CD4-positive, alpha-beta T cell treated with Interleukin-6 for 4 hours (primary cell): Measurements from ENCODE around the gene HSF2BP.
"Not testable (repeated sequence)": the region's sequence is repeated elsewhere in the genome, so short reads cannot be mapped to it uniquely, and the experiment has no call there.

Source experiments
- DNase-seq: peaks from one replicate; pipeline ENCODE4 v3.0.0-alpha.2; 2020; ENCODE audit warnings: mixed read lengths

HSF2BP gene

DNA sequence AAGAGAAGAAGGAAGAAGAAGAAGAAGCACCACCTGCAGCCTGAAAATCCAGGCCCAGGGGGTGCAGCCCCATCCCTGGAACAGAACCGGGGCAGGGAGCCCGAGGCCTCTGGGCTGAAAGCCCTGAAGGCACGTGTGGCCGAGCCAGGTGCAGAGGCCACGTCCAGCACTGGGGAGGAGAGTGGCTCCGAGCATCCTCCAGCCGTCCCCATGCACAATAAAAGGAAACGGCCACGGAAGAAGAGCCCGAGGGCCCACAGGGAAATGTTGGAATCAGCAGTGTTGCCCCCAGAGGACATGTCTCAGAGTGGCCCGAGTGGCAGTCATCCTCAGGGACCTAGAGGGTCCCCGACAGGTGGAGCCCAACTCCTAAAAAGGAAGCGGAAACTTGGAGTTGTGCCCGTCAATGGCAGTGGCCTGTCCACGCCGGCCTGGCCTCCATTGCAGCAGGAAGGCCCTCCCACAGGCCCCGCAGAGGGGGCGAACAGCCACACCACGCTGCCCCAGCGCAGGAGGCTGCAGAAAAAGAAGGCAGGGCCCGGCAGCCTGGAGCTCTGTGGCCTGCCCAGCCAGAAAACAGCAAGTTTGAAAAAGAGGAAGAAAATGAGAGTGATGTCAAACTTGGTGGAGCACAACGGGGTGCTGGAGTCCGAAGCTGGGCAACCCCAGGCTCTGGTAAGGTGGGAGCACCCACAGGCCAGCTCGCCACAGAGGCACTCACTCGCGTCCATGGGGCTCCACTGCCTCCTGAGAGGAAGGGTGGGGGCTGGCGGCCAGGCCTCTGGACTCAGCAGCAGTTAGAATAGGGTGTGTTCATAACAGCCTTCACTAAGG lies 28.5 kb upstream of the HSF2BP start:
- DNase-seq: no peak

DNA sequence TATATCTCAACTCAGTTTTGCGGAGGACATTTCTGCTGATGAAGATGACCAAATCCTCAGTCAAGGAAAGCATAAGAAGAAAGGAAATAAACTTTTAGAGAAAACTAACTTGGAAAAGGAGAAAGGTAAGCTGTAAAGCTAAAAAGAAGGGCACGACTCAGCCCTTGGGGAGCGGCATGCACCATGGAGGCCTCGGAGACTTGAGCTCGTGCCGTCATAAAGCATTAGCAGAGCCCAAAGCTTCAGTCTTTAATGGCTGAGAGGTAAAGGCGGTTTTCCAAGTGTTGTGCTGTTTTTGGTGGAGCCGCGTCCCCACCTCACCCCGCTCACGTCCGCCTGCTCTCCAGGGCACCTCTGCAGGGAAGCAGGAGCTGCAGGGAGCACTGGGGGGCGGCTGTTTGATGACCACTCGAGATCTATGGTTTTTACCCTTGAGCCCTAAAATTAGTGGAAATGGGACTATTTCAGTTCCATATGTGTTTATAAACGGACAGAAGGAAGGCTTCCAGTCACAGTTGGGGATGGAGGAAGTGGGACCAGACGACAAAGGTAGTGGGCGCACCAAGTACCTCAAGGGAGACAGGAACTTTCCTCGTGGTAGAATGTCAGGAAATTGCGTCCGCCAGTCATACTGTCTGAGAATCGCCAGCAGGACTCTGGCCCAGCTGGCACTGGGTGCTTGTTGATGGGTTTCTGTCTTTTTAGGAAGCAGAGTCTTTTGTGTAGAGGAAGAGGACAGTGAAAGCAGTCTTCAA lies 27.7 kb upstream of the HSF2BP start:
- no peak for DNase-seq

DNA sequence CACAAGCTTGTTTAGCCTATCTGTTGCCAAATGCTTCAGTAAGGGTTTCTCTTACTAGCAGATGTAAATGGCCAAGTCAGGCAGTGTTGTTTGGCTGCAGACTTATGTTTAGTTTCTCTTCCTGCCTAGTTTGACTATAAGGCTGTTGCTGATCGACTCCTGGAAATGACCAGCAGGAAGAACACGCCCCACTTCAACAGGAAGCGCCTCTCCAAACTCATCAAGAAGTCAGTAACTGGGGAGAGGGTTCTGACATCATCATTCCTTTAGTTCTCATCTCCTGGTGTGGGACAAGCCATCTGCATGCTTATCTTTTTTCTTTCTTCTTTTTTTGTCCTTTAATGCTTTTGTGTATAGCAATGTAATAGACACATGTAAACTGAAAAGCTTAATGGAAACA lies 25.1 kb upstream of the HSF2BP start:
- DNase-seq: no peak

DNA sequence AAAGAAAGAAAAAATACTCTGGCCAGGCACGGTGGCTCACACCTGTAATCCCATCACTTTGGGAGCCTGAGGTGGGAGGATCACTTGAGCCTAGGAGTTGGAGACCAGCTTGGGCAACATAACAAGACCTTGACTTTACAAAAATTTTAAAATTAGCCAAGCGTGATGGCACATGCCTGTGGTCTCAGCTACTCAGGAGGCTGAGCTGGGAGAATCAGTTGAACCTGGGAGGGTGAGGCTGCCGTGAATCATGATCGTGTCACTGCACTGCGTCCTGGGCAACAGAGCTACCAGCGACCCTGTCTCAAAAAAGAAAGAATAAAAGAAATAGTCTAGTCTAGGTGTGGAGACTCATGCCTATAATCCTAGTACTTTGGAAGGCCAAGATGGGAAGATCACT lies 22.4 kb upstream of the HSF2BP start:
- no peak for DNase-seq

DNA sequence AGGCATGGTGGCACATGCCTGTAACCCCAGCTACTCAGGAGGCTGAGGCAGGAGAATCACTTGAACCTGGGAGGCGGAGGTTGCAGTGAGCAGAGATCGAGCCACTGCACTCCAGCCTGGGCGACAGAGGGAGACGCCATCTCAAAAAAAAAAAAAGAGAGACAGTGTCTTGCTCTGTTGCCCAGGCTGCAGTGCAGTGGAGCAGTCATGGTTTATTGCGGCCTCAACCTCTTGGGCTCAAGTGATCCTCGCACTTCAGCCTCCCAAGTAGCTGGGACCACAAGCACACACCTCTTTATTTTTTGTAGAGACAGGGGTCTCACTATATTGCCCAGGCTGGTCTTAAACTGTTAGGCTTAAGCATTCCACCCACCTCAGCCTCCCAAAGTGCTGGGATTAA lies 21.1 kb upstream of the HSF2BP start:
- not testable (repeated sequence) for DNase-seq

DNA sequence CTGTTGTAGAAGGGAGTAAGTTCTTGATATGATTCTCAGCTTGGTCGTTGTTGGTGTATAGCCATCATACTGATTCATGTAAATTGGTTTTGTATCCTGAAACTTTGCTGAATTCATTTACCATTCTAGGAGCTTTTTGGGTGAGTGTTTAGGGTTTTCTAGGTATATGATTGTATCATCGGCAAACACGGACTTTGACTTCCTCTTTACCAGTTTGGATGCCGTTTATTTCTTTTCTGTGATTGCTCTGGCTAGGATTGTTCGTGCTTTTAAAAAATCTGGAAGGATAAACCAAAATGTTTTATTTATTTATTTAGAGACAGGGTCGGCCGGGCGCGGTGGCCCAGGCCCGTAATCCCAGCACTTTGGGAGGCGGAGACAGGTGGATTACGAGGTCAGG lies 20.7 kb upstream of the HSF2BP start:
- DNase-seq: no peak

DNA sequence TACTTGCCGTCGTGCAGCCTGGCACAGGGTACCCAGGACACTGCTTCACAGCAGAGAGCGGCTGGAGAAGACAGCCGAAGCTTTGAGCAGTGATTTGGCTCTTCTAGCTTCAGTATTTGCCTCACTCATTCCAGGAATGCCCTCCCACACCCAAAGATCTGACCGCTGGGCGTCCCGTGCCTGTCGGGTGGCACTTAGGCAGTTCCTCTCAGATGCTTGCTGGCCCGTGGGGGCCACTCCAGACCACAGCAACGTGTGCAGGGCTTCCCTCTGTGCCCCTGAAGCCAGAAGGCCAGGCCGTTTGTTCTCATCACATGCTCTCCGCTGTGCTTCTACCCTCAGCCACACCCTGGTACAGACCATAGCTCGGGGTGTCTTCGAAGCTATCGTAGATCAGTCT lies 17.1 kb upstream of the HSF2BP start:
- no peak for DNase-seq

DNA sequence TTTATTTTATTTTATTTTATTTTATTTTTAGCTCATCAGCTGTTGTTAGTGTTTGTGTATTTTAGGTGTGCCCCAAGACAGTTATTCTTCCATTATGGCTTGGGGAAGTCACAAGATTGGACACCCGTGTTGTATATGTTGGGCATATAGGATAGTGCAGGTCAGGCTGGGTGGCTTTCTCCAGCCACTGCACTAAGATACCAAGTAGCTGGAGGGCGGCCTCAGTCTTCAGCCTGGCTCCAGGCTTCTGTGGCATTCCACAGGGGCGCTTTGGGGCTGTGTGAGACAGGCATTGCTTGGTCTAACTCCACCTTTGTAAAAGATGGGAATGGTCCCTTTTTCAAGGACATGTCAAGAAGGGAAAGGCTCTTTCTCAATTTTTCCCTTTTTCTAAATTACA lies 16.6 kb upstream of the HSF2BP start:
- no peak for DNase-seq

DNA sequence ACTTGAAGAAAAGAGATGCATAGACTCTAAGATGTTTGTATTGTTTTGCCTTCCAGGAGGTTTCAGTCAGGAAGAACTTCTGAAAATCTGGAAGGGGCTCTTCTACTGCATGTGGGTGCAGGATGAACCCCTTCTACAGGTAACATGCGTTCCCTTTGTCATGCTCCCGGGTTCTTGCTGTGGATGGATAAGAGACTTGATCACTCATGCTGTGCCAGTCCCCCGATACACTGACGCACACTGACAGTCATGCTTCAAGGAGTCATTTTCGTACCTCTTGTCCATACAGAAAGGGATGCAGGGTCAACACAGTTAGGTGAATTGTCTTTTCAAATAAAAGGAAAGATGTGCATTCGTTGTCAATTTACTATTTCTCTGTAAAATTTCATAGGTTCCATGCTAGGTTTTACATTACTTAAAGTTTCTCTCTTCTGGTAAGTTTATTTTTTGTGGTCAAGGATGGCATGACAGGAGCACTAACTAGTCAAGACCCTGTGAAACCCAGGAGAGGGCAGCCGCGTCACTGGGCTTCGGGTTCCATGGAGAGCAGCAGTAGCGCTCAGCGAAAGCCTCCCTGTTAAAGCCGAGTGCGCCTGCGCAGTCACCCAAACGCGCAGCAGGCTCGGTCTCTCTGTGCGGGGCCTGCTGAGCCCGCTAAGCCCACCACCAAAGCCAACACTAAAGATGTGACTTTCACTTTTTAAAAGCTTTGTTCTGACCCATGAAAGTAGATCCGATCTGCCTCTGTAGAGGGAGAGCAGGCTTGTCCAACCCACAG lies 10.7 kb upstream of the HSF2BP start:
- no peak for DNase-seq

DNA sequence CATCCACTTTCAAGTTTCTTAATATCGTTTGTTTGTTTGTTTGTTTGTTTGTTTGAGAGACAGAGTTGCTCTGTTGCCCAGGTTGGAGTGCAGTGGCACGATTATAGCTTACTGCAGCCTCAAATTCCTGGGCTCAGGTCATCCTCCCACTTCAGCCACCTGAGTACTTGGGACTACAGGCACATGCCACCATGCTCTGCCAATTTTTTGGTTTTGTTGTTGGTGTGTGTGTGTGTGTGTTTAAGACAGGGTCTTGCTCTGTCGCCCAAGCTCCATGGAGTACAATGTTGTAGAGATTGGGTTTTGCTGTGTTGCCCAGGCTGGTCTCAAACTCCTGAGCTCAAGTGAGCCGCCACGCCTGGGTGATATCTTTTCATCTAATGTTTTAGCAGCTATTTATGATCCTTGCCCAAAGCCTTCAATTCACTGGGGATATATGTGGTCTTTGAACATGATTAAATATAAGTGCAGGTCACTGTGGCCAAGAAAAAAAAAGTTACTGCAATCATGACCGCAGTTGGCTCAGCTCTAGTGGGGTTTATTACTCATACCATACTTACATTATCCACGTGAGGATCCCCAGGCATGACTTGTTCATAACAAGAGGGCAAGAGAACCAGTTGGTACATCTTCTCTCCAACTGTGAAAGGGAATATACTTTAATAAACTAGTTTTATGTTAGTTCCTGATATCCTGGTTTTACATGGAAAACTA lies 8.1 kb upstream of the HSF2BP start:
- no peak for DNase-seq

DNA sequence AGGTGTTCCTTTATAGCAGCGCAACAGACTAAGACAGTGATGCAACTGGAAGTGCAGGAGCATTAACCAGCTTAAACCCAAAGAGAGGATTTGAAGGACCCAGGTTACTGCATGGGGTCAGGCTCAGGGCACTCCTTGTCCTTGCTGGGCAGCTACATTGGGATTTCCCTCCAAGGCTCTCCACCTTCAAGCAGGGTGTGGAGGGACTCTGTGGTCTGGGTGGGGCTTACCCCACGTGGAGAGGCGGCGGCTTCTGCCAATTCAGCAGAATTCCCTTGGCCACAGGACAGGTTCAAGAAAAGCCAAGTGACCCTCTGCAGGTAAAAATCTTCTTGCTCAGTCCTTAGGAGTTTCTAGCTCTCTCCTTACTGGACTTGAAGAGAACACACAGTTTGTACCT lies 6.6 kb upstream of the HSF2BP start:
- DNase-seq: no peak

DNA sequence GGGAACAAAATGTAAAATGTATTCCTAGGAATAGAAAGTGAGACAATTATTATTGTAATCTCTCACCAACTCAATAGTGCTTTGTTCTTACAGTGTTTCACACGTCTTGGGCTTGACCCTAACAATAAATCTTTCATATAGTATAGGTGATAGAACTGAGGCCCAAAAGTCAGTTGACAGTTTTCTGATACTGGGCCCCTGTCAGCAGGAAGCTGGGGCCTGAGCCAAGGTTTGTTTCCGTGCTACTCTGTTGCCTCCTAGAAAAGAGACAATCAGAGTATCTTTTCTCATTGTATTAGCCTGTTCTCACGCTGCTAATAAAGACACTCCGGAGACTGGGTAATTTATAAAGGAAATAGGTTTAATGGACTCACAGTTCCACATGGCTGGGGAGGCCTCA lies 5.1 kb upstream of the HSF2BP start:
- no peak for DNase-seq

DNA sequence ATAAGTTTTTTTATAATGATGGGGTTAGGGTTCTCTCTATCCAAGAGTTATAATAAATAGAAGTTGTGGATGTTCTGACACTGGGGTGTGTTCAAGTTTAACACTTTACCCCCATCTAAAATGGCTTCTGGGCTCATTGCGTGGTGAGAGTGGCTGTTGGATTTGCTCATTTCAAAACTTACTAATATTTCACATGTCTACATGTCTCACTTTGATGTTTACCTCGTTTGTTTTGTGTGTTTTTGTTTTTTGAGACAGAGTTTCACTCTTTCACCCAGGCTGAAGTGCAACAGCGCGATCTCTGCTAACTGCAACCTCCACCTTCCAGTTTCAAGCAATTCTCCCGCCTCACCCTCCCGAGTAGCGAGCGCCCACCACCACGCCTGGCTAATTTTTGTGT lies 3.7 kb upstream of the HSF2BP start:
- DNase-seq: no peak

DNA sequence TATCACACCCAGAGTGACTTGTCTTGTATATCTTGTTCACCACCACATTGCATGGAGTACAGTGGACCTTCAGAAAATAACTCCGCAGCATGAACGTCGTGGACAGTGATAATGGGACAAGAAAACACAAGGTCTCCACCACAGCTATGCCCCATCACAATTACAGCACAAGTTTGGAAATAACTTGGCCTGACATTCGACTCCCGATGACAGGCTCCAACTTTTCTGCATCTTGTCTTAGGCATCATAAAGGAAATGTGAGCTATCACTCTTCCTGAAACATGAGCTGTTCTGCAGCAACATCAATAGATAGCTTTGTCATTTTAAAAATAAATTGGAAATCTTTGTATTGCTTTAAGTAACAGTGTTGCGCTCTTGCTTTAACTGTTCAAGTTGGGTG lies 3.0 kb upstream of the HSF2BP start:
- DNase-seq: no peak

DNA sequence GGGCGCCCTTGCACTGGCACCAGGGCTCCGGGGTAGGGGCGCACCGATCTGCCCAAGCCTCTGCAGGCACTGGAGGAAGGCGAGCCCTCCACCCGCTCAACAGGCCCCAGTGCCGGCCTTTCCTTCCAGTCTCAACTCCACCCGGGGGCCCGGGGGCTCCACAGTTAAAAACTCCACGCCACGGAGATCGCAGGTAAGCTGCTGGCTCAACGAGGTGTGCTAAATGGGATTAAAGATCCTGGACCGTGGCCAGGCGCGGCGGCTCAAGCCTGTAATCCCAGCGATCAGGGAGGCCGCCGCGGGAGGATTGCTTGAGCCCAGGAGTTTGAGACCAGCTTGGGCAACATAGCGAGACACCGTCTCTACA lies 536 bp downstream of the HSF2BP start:
- no peak for DNase-seq

DNA sequence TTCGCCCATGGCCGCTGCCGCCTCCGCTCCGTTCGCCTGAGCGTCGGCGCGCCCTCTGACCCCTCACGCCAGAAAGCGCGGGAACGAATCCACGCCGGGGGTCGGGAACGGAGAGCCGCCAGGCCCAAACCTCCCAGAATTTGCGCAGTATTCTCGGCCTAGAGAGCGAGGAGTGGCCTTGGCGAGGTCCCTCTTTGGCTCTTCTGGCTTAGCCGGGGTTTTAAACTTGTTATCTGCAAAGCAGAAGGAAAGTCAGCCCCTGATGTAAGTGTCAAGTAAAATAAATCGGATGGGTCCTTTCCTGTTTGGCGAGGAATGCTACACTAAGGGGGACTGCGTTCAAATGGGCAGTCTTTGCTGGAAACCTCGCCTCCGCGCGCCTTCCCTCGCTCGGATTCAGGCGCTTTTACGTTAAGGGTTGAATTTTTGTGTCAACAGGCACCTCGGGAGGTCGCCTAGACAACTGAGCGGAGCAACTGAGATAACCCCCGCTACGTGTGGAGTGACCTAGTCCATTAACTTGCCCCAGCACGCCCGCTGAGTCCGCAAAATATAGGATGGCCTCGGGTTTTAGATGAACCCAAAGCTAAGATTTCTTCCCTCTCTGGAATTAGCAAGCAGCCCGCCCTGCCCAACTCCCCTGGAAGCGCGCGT lies 1.1 kb downstream of the HSF2BP start:
- DNase-seq: no peak

DNA sequence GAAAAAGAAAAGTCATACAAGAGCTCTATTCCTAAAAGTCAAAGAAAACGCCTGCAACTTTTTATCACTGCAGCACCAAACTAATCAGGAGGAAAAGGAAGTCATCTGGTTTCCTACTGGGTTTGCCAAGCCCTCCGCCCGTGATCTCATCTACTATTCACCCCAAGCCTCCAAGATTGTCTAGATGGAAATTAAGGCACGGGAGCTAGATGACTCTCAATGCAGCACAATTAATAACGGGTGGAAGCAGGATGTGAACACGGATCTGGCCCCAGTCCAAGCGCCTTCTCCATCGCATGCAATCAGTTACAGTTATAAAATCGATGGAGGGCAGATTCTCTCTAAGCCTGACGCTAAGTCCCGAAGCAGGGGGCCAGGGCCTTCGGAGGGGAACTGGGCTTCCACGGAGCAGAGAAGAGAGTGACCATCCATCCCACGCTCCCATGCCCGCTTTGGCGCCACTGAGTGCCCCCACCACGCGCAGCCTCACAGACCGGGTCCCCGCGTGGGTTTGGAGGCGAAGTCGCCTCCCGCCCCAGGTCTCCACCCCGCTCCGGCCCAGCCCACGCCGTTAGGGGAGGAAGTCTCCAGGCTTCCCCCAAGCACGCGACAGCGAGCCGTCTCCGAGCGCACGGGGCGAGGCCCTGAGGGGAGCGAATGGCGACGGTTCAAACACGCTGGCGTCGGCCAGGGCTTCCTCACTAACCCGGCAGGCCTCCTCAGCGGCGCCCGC lies 1.8 kb downstream of the HSF2BP start:
- DNase-seq: no peak

DNA sequence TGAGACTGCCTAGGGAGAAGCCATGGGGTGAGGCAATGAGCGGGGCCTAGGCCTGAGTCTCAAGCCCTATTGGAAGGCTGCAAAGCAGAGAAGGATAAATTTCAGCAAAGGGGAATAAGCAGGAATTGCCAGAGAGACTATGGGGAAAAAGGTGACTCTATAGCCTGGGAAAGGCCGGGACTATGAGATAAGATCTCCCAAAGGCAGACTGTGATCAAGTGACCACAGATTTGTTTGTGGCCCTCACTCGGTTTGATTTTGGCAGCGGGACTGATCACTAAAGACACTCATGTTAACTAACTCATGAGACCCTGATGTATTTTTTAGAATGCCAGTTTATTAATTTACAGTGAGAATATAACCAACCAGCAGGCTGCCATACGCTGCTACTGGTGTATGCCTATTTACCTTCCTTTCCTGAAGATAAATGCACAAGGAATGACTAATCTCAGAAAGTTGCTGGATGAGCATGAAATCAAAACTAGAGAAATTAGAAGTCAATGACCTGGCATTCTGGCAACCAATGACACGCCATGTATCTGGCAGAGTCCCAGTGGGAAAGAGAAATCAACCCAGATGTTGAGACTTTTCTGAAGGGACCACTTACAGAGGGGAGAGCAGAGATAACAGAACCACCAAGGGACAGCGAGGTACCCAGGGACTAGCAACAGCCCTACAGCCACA lies 4.3 kb downstream of the HSF2BP start:
- no peak for DNase-seq

DNA sequence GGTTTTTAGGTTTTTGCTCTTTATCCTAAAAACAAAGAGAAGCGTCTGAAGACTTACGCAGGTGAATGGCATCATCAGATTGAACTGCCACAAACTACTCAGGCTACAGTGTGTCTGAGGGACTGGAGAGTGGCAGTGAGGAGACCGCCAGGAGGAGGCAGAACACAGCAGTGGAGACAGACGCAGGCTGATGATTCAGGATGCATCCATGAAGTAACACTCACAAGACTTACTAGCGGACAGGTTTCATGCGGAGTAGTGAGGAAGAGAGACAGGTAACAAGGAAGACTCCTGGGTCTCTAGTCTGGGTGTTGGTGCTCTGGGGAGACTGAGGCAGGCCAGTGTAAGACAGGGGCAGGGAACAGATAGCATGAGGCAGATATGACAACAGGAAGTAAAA lies 5.7 kb downstream of the HSF2BP start:
- no peak for DNase-seq

DNA sequence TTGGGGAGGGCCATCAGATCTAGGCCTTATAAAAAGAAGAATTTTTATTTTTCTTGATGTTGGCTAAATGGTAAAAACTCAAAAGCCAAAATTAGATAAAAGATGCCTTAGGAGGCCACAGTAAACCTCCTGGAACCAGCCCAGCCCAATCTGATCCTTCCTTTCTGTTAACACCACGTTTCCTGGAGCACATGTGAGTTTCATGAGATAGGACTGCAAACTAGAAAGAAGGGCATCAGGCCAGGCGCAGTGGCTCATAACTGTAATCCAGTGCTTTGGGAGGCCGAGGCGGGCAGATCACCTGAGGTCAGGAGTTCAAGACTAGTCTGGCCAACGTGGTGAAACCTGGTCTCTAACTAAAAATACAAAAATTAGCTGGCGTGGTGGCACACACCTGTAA lies 6.7 kb downstream of the HSF2BP start:
- DNase-seq: no peak

DNA sequence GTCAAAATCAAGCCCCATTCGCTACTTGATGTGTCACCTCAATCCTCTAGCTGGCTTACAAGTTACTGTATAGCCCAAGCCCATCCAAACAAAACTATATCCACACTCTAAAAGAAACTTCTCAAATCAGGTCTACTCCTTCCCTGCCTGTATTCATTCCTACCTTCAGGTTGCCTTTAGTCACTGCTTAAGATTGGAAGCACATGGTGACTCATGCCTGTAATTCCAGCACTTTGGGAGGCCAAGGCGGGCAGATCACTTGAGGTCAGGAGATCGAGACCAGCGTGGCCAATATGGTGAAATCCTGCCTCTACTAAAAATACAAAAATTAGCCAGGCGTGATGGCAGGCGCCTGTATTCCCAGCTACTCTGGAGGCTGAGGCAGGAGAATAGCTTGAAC lies 7.4 kb downstream of the HSF2BP start:
- not testable (repeated sequence) for DNase-seq
